NCI-H1694 (cell line): ENCODE results near the gene PDE2A.

Experiments
- DNase-seq: peaks from one replicate; lab custom pipeline; 2025; lab: John Stamatoyannopoulos, UW

The PDE2A gene

GRCh38 chr11:72588421-72589410, 85.5 kb downstream of the PDE2A start:
- no peak for DNase-seq

GRCh38 chr11:72587696-72588095, 86.5 kb downstream of the PDE2A start:
- DNase-seq: no peak

GRCh38 chr11:72586321-72587090, 87.7 kb downstream of the PDE2A start:
- DNase-seq: no peak

GRCh38 chr11:72585762-72586311, 88.4 kb downstream of the PDE2A start:
- peak; percentile 62 for DNase-seq

GRCh38 chr11:72584939-72585597, 89.2 kb downstream of the PDE2A start:
- no peak for DNase-seq

GRCh38 chr11:72584293-72584938, 89.8 kb downstream of the PDE2A start:
- DNase-seq: no peak

GRCh38 chr11:72583616-72584292, 90.5 kb downstream of the PDE2A start:
- DNase-seq: no peak

GRCh38 chr11:72583177-72583553, 91.1 kb downstream of the PDE2A start:
- DNase-seq: no peak

GRCh38 chr11:72582206-72583176, 91.7 kb downstream of the PDE2A start:
- no peak for DNase-seq

- DNase-seq: no peak
These were observed 93.2 kb downstream of the PDE2A start for GRCh38 chr11:72581067-72581466.

- no peak for DNase-seq
These were observed 93.6 kb downstream of the PDE2A start for GRCh38 chr11:72580642-72580950.

- no peak for DNase-seq
These were observed 94.2 kb downstream of the PDE2A start for GRCh38 chr11:72579816-72580641.

GRCh38 chr11:72578991-72579815, 95.0 kb downstream of the PDE2A start:
- no peak for DNase-seq

- no peak for DNase-seq
These were observed 95.7 kb downstream of the PDE2A start for GRCh38 chr11:72578566-72578965.

GRCh38 chr11:72578051-72578450, 96.2 kb downstream of the PDE2A start:
- no peak for DNase-seq

GRCh38 chr11:72577271-72577721, 96.9 kb downstream of the PDE2A start:
- DNase-seq: no peak

GRCh38 chr11:72576661-72577060, 97.6 kb downstream of the PDE2A start:
- DNase-seq: no peak

GRCh38 chr11:72576243-72576595, 98.0 kb downstream of the PDE2A start:
- DNase-seq: no peak
